HG03039 (cell line): ENCODE results near the gene NHS.
"Not testable (repeated sequence)": the region's sequence is repeated elsewhere in the genome, so short reads cannot be mapped to it uniquely, and the experiment has no call there.

Source experiments
- ATAC-seq: cut with Tn5 transposase; IDR thresholded peaks from one replicate; pipeline ENCODE4 v1.9.1; 2021; ENCODE audit warnings: mild to moderate bottlenecking, moderate library complexity; ENCODE audit not compliant: unreplicated experiment

The NHS gene

GRCh38 chrX:17542123-17542522 lies 167.1 kb downstream of the NHS start:
- no peak for ATAC-seq

GRCh38 chrX:17544821-17545220 lies 169.8 kb downstream of the NHS start:
- ATAC-seq: no peak

- no peak for ATAC-seq
Measured at GRCh38 chrX:17546356-17546755, 171.4 kb downstream of the NHS start.

GRCh38 chrX:17547658-17548057 lies 172.7 kb downstream of the NHS start:
- no peak for ATAC-seq

GRCh38 chrX:17549107-17549651 lies 174.2 kb downstream of the NHS start:
- no peak for ATAC-seq

- no peak for ATAC-seq
Measured at GRCh38 chrX:17550011-17550410, 175.0 kb downstream of the NHS start.

GRCh38 chrX:17552044-17552650 lies 177.1 kb downstream of the NHS start:
- no peak for ATAC-seq

- no peak for ATAC-seq
Measured at GRCh38 chrX:17553469-17553868, 178.5 kb downstream of the NHS start.

GRCh38 chrX:17553961-17554482 lies 179.0 kb downstream of the NHS start:
- no peak for ATAC-seq

GRCh38 chrX:17554914-17555313 lies 179.9 kb downstream of the NHS start:
- no peak for ATAC-seq

GRCh38 chrX:17555846-17556245 lies 180.8 kb downstream of the NHS start:
- ATAC-seq: no peak

- no peak for ATAC-seq
Measured at GRCh38 chrX:17559728-17560379, 184.9 kb downstream of the NHS start.

- no peak for ATAC-seq
Measured at GRCh38 chrX:17560385-17560784, 185.4 kb downstream of the NHS start.

- ATAC-seq: no peak
Measured at GRCh38 chrX:17563076-17563475, 188.1 kb downstream of the NHS start.

GRCh38 chrX:17563515-17563914 lies 188.5 kb downstream of the NHS start:
- ATAC-seq: no peak

GRCh38 chrX:17564689-17565409 lies 189.8 kb downstream of the NHS start:
- no peak for ATAC-seq

GRCh38 chrX:17566740-17567139 lies 191.7 kb downstream of the NHS start:
- ATAC-seq: no peak

GRCh38 chrX:17567187-17567586 lies 192.2 kb downstream of the NHS start:
- no peak for ATAC-seq

- ATAC-seq: no peak
Measured at GRCh38 chrX:17567821-17568220, 192.8 kb downstream of the NHS start.

GRCh38 chrX:17568804-17569203 lies 193.8 kb downstream of the NHS start:
- ATAC-seq: not testable (repeated sequence)

GRCh38 chrX:17579026-17579425 lies 204.0 kb downstream of the NHS start:
- no peak for ATAC-seq
